Smooth muscle cell (in vitro differentiated cells): ENCODE data around the gene C12orf57. TPM values are rescaled to one million over a fixed set of nuclear protein-coding genes. Genes with fewer than 3 reads are reported as not detected.

Experiments used
- DNase-seq: peaks from one replicate; lab custom pipeline; 2025; ENCODE audit not compliant: unreplicated experiment; lab: John Stamatoyannopoulos, UW
- H2AFZ ChIP-seq: fragments of 200-600 bp; sonication (generic); 2 replicates; pipeline ENCODE4 v1.6.0; 2016; ENCODE audit warnings: antibody characterized with exemption, low read depth, mild to moderate bottlenecking
- H3F3A ChIP-seq: fragments of 200-600 bp; sonication (generic); 2 replicates; pipeline ENCODE4 v1.6.0; 2017; ENCODE audit warnings: antibody characterized with exemption, low read depth
- H3K27ac ChIP-seq: fragments of 200-600 bp; sonication (generic); 2 replicates; pipeline ENCODE4 v1.5.1; 2016; ENCODE audit warnings: low read depth, mild to moderate bottlenecking
- H3K27me3 ChIP-seq: fragments of 200-600 bp; sonication (generic); 2 replicates; pipeline ENCODE4 v1.6.1; 2016; ENCODE audit warnings: low read depth, mild to moderate bottlenecking
- H3K36me3 ChIP-seq: fragments of 200-600 bp; sonication (generic); 2 replicates; pipeline ENCODE4 v1.5.1; 2016; ENCODE audit warnings: low read depth
- H3K4me1 ChIP-seq: fragments of 200-600 bp; sonication (generic); 2 replicates; pipeline ENCODE4 v1.5.1; 2016; ENCODE audit warnings: low read depth
- H3K4me2 ChIP-seq: fragments of 200-600 bp; sonication (generic); 2 replicates; pipeline ENCODE4 v1.6.0; 2016; ENCODE audit warnings: mild to moderate bottlenecking
- H3K4me3 ChIP-seq: fragments of 200-600 bp; sonication (generic); 2 replicates; pipeline ENCODE4 v1.5.1; 2016; ENCODE audit warnings: mild to moderate bottlenecking
- H3K79me2 ChIP-seq: fragments of 200-600 bp; sonication (generic); 2 replicates; pipeline ENCODE4 v1.6.0; 2016; ENCODE audit warnings: low read depth, mild to moderate bottlenecking
- H3K9ac ChIP-seq: fragments of 200-600 bp; sonication (generic); 2 replicates; pipeline ENCODE4 v1.6.0; 2016; ENCODE audit warnings: low read depth
- H3K9me3 ChIP-seq: fragments of 200-600 bp; sonication (generic); replicated peaks from 2 replicates; pipeline ENCODE4 v1.5.1; 2016; ENCODE audit warnings: low read depth
- H4K20me1 ChIP-seq: fragments of 200-600 bp; sonication (generic); 2 replicates; pipeline ENCODE4 v1.6.0; 2016; ENCODE audit warnings: low read depth
- WGBS: methylation state at CpG from one replicate; pipeline ENCODE4 v1.1.7; 2016; ENCODE audit warnings: low lambda C conversion rate; 5-methylcytosine and 5-hydroxymethylcytosine counted together
- polyA plus RNA-seq: library from polyadenylated mRNA; unstranded; fragments of >200 nt; fragmentation: Nextera tagmentation; extraction: Ambion mirVana; gene quantifications from 2 replicates; pipeline ENCODE4 v1.2.1, GENCODE V29; 2016
- total RNA-seq: library from RNA; depleted of rRNA; stranded (reverse); fragments of >200 nt; gene quantifications from 2 replicates; pipeline ENCODE4 v1.2.3, GENCODE V29; 2014
- TF ChIP-seq, protein P1 (sequence below): fragments of 200-600 bp; sonication (generic); IDR thresholded peaks from 2 replicates; pipeline ENCODE4 v1.5.1; 2017; ENCODE audit warnings: borderline replicate concordance, mild to moderate bottlenecking, antibody characterized with exemption; ENCODE audit not compliant: insufficient read depth, poor library complexity, severe bottlenecking

The C12orf57 gene
- total and polyA plus RNA-seq, 2 experiments from 2014 or later = 397 to 494 TPM

DNA sequence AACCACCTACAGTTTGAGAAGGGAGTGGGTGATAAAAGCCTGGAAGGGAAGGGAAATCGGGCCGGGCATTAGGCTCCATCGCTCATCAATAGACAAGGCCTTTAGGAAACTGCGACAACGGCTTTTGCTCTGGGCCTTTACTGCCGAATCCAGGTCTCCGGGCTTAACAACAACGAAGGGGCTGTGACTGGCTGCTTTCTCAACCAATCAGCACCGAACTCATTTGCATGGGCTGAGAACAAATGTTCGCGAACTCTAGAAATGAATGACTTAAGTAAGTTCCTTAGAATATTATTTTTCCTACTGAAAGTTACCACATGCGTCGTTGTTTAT lies 467 bp upstream of the C12orf57 start:
- Histone ChIP-seq H3K36me3 (no peaks in the 10 kb centered on the region), H3K4me2 (peak overlapping the region; percentile 87), H3F3A (peaks cover 16% of the 10 kb centered on the region), H2AFZ (no peak overlapping the region), H4K20me1 (peaks cover 6% of the 10 kb centered on the region), H3K27me3 (no peaks in the 10 kb centered on the region), H3K79me2 (no peaks in the 10 kb centered on the region), H3K9ac (peak overlapping the region; percentile 92), H3K9me3 (no peaks in the 10 kb centered on the region), H3K4me3 (peak overlapping the region; percentile 60), H3K27ac (peak overlapping the region; percentile 98), H3K4me1 (peaks cover 12% of the 10 kb centered on the region)
- DNase-seq = no peak
- TF ChIP-seq, protein P1, sequence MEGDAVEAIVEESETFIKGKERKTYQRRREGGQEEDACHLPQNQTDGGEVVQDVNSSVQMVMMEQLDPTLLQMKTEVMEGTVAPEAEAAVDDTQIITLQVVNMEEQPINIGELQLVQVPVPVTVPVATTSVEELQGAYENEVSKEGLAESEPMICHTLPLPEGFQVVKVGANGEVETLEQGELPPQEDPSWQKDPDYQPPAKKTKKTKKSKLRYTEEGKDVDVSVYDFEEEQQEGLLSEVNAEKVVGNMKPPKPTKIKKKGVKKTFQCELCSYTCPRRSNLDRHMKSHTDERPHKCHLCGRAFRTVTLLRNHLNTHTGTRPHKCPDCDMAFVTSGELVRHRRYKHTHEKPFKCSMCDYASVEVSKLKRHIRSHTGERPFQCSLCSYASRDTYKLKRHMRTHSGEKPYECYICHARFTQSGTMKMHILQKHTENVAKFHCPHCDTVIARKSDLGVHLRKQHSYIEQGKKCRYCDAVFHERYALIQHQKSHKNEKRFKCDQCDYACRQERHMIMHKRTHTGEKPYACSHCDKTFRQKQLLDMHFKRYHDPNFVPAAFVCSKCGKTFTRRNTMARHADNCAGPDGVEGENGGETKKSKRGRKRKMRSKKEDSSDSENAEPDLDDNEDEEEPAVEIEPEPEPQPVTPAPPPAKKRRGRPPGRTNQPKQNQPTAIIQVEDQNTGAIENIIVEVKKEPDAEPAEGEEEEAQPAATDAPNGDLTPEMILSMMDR = no peak
- WGBS = under 1% methylated on average over 13 of the region's 13 CpGs

DNA sequence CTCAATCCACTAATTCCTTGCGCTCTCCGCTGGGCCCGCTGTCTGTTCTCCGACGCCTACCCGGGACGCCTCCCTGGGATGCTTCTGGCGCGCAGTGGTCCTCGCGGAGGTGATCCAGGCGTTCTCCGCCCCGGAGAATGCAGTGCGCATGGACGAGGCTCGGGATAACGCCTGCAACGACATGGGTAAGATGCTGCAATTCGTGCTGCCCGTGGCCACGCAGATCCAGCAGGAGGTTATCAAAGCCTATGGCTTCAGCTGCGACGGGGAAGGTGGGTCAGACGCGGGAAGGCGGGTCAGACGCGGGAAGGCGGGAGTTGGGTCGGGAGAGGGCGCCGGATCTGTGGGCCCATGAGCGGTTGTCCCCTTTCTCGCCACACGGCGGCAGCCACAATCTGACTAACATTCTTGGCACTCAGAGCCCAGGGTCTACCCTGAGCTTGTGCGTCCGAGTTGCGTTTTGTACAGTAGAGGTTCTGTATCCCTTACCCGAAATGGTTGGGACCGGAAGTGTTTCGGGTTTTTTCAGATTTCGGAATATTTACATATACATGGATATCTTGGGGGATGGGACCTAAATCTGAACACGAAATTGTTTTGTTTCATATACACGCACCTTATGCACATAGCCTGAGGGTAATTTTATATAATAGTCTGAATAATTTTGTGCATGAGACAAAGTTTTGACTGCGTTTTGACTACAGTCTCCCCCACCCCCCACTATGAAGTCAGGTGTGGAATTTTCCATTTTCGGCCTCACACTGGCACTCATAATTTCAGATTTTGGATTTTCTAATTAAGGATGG lies 762 bp downstream of the C12orf57 start:
- H3K27ac ChIP-seq = peak overlapping the region; percentile 98
- H2AFZ ChIP-seq = no peak overlapping the region
- H3K9me3 ChIP-seq = no peaks in the 10 kb centered on the region
- peak; percentile 65 for DNase-seq
- no peaks in the 10 kb centered on the region for H3K79me2 ChIP-seq
- H4K20me1 ChIP-seq = peaks cover 6% of the 10 kb centered on the region
- TF ChIP-seq, protein P1 = peak; percentile 58
- 5% methylated on average over 48 of the region's 48 CpGs for WGBS
- peak overlapping the region; percentile 92 for H3K9ac ChIP-seq
- peaks cover 8% of the 10 kb centered on the region for H3F3A ChIP-seq
- peak overlapping the region; percentile 60 for H3K4me3 ChIP-seq
- peak overlapping the region; percentile 87 for H3K4me2 ChIP-seq
- H3K4me1 ChIP-seq = peaks cover 10% of the 10 kb centered on the region
- no peaks in the 10 kb centered on the region for H3K27me3 ChIP-seq
- no peaks in the 10 kb centered on the region for H3K36me3 ChIP-seq

DNA sequence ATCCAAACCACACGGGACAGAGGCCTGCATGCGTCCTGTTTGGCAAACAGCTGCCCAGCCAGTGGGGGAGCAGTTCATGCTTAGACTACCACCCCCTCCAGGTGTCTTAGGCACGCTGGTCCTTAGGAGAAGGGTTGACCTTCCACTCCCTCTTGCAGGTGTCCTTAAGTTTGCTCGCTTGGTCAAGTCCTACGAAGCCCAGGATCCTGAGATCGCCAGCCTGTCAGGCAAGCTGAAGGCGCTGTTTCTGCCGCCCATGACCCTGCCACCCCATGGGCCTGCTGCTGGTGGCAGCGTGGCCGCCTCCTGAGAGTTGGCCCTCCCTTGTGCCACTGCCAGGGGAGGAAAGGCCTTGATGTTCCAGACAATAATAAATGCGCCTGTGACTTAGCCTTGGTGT lies 1.8 kb downstream of the C12orf57 start:
- H2AFZ ChIP-seq = no peak overlapping the region
- H3K4me2 ChIP-seq = no peak overlapping the region
- peaks cover 8% of the 10 kb centered on the region for H3F3A ChIP-seq
- H3K4me1 ChIP-seq = peaks cover 10% of the 10 kb centered on the region
- H3K36me3 ChIP-seq = no peaks in the 10 kb centered on the region
- no peak overlapping the region for H3K27ac ChIP-seq
- H3K4me3 ChIP-seq = no peak overlapping the region
- no peak for DNase-seq
- H4K20me1 ChIP-seq = peaks cover 6% of the 10 kb centered on the region
- TF ChIP-seq, protein P1 = no peak
- H3K79me2 ChIP-seq = no peaks in the 10 kb centered on the region
- no peak overlapping the region for H3K9ac ChIP-seq
- H3K9me3 ChIP-seq = no peaks in the 10 kb centered on the region
- no peaks in the 10 kb centered on the region for H3K27me3 ChIP-seq
- WGBS = 91% methylated on average over 11 of the region's 11 CpGs
